Measurements from ENCODE around the gene CANT1. TPM values are rescaled to one million over a fixed set of nuclear protein-coding genes. Genes with fewer than 3 reads are reported as not detected.

Gene CANT1
- polyA plus RNA-seq, 3 donors, result 9.3 to 22.5 (median 16.9) TPM

DNA sequence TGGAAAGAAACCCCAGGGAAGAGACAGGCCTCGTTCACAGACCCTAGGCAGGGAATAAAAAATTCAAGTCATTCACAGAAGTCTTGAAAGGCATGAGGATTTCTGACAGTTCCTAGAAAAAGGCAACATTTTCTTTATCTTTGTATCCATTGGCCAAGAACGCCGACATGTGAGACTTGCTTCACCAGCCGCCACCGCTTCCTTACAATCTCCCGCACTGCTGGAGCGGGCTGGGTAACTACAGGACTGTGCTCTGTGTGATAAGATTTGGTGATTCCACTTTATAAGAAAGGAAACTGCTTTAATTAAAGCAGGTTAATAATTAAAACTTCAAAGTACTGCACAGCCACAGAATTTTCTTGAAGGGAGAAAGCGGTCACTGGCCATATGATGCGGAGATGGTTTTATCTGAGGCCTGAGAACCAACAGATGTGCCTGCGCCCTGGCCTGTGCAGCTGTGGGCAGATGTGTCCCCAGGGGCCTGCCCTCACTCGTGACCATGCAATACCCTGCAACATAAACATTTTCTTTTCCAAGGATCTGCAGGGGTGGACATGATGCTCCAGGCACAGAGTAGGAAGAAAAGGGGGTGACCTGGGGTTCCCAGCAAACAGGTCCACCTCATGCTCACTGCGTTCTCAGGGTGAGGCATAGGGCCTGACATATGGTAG is 16.9 kb downstream of the CANT1 start:
- WGBS, 3 donors, result 57 to 87% (median 83%) methylated on average over 12 of the region's 12 CpGs
- H3K27ac ChIP-seq (ENCODE audit: low read depth, low read length), result no peak overlapping the region

DNA sequence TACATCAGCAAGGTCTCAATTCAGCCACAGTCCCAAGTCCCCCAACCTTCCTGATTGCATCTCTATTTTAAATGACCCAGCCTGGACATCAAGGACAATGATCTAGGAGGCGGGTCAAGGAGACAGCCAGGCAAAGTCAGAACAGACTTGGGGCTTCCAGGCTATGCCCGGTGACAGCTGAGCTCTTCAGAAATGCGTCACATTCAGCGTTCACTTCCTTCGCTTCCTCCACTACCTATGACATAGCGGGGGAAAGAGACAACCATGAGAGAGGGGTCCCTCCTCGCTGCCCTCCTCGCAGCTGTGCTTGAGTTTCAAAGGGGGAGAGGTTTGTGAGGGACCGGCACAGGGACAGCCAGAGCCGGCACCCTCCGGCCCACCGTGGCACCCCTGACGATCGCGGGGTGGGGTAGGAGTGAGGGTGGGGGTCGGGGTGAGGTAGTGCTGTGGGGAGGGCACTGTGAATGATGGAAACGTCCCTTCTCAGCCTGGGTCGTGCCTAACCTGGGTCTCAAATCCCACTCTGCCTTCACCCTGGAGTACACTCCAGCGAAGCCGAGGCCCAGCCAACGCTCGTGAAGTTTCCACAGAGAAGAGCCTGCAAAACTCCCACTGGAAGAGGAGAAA is 17.5 kb downstream of the CANT1 start:
- 88 to 94% (median 93%) methylated on average over 21 to 22 of the region's 22 CpGs for WGBS, 3 donors
- H3K27ac ChIP-seq (ENCODE audit: low read depth, low read length), result no peak overlapping the region

DNA sequence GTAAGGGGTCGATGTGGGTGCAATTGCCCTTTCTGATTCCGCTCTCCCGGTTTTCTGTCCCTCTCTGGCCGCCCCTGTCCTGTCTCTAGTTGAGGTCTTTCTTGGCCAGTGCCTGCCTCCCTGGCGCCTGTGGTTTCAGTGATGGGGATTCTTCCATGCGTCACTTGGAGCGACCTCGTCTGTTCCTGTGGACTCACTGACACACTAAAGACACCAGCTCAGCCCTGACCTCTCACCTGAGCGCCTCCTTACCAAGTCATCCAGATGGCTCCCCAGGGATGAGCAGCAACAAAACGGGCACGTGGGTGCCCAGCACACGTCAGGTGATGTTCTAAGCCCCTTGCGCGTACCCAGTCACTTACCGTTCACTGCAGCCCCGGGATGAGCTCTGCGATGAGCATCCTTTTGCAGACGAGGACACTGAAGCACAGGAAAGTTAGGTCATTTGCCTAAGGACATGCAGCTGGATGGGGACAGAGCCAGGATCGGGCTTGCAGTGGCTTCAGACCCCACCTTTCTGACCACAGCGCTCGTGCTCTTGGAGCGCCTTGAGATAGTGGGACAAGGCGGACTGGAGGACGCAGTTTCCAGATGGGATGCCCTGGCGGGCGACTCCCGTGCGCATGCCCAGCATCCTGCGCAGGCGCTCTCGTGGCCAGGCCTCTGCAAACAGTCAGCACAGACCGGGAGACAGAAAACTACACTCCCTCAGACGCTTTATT is 18.4 kb downstream of the CANT1 start:
- H3K27ac ChIP-seq (ENCODE audit: low read depth, low read length), result no peak overlapping the region
- WGBS, 3 donors, result 91 to 93% (median 93%) methylated on average over 33 of the region's 33 CpGs

DNA sequence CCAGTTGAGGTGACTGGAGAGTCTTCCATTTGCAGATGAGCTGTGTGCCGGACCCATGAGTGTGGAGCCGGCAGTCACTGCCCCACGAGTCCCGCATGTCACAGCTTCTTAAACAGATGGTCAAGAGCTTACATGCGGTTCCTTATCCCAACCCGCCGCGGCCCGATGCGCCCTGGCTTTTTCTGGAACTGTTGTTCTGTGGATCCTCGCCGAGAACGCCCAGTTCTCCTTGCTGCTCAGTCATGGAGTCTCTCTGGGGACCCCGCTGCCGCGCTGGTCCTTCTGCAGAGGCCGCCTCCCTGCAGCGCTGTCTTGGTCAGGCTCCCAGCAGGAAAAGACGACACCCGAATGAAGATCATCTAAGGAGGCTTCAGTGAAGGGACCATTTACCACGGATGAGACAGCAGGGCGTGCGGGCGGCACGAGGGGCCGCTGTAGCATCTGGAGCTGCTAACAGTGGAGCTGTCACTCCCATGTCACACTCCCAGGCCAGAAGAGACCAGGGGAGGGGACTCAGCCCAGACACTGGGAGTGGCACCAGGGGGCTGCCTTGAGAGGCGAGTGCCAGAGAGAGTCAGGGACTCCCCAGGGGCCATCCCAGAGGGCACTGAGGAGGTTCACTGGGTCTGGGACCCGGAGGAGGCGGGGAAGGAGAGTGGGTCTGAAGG is 19.1 kb downstream of the CANT1 start:
- H3K27ac ChIP-seq (ENCODE audit: low read depth, low read length), result no peak overlapping the region
- 94 to 96% (median 95%) methylated on average over 29 of the region's 29 CpGs for WGBS, 3 donors

DNA sequence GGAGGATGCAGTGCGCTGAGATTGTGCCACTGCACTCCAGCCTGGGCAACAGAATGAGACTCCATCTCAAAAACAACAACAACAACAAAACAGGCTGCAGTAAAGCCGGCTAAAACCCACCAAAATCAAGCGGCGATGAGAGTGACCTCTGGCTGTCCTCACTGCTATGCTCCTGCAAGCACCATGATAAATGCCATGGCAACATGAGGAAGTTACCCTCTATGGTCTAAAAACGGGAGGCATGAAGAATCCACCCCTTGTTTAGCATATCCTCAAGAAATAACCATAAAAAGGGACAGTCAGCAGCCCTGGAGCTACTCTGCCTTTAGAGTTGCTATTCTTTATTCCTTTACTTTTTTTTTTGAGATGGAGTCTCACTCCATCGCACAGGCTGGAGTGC is 21.4 kb downstream of the CANT1 start:
- 52 to 62% (median 53%) methylated on average over 6 of the region's 6 CpGs for WGBS, 3 donors
- H3K27ac ChIP-seq (ENCODE audit: low read depth, low read length), result no peak overlapping the region

DNA sequence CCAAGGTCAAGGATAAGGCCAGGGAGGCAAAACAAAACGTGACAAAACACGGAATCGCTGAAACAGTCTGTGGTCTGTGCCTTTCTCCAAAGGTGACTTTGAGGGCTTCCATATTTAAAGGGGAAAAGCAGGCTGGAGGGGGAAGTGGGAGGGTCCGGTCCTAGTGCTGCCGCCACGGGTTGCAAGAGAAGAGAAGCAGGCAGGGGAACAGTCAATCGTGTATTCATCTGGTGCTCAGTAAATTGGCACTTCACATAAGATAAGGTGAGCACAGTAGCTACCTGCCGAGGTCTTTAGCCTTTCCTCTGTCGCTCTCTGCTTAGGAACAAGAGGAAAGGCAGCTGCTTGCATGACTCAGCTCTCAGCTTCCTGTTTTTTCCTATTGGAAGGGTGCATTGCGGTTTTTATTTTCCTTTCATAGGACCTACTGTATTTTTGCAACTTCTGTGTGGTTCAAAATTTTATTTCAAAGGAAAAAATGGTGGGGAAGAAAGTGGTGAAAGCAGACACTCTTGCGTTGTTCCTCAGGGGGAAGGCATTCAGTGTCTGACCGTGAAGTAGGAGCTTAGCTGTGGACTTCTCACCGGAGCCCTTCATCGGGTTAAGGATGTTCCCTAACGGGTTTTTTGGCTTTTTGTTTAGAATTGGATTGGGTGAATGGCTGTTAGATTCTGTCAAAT is 22.8 kb downstream of the CANT1 start:
- no peak overlapping the region for H3K27ac ChIP-seq (ENCODE audit: low read depth, low read length)
- 3 to 4% (median 3%) methylated on average over 15 of the region's 15 CpGs for WGBS, 3 donors

DNA sequence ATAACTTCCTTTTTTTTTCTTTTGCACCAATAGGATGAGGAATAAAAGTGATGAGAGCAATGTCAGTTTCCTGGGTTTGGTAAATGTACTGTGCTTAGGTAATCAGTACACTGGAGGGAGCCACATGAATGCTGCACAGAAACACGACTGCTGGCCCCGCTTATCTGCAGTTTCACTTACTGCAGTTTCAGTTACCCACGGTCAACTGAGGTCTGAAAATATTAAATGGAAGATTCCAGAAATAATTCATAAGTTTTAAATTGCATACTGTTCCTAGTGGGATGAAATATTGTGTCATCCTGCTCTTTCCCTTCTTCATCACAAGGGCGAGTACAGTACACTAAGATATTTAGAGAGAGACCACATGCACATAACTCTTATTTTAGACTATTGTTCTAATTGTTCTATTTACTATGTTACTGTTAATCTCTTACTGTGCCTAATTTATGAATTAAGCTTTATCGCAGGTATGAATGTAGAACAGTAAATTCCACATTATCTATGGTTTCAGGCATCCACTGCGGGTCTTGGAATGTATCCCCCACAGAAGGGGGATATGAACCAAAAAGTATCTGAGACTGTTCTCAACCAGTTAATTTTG is 23.4 kb downstream of the CANT1 start:
- no peak overlapping the region for H3K27ac ChIP-seq (ENCODE audit: low read depth, low read length)
- 14 to 21% (median 14%) methylated on average over 6 of the region's 6 CpGs for WGBS, 3 donors

DNA sequence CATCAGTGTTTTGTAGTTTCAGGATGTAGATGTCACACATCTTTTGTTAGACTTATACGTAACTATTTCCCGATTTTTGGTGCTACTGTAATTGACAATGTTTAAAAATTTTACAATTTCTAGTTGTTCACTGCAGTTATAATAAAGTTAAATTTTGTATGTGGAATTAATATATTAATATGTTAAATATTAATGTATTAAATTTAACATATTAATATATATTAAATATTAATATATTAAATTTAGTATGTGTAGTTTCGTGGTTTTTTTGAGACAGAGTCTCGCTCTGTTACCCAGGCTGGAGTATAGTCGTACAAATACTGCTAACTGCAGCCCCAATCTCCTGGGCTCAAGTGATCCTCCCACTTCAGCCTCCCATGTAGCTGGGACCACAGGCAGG is 24.2 kb downstream of the CANT1 start:
- WGBS, 3 donors, result 88 to 91% (median 89%) methylated on average over 5 of the region's 5 CpGs
- H3K27ac ChIP-seq (ENCODE audit: low read depth, low read length), result no peak overlapping the region

DNA sequence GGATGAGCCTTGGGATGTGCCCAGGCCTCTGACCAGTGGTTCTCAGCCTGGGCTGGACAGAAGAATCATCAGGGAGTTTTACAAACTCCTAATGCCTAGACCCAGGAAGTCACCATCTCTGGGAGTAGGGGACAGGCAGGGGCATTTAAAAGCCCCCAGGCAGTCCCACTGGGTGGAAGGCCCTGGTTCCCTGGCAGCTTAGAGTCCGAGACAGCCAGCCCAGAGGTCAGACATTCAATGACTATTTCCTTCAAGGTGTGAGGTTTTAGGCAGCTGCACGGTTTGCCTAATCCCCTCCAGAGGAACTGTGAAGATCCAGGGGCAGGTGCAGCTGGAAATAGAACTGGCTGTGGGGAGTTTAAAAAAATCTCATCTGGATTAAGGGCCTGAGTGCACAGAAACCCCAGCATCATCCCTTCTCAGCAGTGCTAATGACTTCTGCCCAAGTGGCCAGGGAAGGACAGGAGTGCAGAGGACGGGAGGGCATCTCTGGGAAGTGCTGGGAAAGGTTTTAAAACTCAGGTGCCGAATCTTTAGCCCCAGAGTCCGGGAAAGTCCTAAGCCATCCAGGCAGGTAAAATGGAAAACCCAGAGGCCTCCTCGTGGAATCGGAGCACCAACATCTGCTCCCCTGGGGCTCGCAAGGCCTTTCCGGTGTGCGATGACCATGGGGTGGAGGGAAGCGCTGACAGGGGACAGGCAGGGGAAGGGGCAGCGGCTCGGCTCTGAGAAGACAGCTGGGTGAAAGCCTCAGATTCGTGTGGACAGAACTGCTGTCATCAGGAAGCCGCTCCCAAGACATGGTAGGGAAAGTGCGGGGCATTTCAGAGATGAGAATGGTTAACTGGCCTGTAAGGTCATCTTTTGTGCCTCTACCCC is 28.3 kb downstream of the CANT1 start:
- WGBS, 3 donors, result 81 to 91% (median 87%) methylated on average over 16 of the region's 16 CpGs
- no peak overlapping the region for H3K27ac ChIP-seq (ENCODE audit: low read depth, low read length)

DNA sequence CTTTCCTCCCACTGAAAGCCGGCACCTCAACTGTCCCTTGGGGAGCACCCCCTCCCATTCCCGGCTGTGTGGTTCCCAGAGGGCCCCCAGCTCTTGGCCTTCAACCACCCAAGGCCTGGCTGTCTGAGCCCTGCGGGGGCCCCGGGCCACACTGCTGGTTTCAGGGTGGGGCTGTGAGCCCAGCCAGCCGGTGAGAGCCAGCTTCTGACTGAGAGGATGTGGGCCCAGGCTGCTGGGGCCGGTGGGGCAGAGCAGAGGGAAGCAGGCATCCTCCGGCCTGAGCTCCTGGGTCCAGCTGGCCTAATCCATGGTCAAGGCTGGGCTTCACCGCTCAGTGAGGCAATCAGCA is 29.0 kb downstream of the CANT1 start:
- no peak overlapping the region for H3K27ac ChIP-seq (ENCODE audit: low read depth, low read length)
- WGBS, 3 donors, result 66 to 73% (median 72%) methylated on average over 8 of the region's 8 CpGs

DNA sequence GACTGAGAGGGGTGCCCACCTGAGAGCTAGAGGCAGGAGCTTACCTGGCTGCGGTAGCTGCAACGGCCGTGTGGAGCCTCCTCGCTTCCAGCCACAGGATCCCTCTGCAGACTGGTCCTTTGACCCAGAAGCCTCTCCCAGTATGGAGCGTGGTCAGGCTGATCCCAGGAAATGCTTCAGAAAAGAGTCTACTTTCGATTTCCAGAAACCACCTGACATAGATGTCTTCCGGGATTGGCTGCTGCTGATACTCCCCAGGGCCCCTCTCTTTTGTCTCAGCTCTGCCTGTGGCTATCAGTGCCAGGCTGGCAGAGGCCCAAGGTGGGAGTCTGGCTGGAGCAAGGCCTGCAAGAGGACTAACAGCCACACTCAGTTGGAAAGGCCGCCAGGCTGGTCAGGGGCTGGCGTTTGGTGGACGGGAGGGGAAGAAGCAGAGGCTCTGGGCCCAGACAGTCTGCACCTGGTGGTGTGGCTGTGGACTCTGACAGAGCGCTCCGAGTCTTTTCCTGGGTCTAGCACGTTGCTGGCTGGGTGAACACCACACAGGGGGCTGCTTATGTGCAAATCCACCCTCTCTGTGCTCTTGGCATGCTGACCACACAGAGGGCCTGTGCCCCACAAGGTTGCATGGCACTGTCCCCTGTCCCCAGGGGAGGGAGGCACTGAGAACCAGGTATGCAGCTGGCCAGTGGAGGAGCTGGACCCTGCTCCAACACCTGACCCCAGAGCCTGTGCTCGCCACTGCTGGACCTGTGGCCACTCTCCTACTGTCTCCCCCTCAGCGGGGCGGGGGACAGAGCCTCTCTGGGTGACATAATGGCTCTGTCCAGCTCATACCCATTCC is 29.6 kb downstream of the CANT1 start, which contains the start of gene LGALS3BP:
LGALS3BP (minus strand) TSS at position 144 of the 844 bp plus-strand sequence. CDS start 2,732 bp downstream, outside the sequence.
- no peak within 1 kb of the TSS for H3K27ac ChIP-seq (ENCODE audit: low read depth, low read length)
- 38 to 53% (median 43%) methylated on average over 16 of the region's 16 CpGs for WGBS, 3 donors

DNA sequence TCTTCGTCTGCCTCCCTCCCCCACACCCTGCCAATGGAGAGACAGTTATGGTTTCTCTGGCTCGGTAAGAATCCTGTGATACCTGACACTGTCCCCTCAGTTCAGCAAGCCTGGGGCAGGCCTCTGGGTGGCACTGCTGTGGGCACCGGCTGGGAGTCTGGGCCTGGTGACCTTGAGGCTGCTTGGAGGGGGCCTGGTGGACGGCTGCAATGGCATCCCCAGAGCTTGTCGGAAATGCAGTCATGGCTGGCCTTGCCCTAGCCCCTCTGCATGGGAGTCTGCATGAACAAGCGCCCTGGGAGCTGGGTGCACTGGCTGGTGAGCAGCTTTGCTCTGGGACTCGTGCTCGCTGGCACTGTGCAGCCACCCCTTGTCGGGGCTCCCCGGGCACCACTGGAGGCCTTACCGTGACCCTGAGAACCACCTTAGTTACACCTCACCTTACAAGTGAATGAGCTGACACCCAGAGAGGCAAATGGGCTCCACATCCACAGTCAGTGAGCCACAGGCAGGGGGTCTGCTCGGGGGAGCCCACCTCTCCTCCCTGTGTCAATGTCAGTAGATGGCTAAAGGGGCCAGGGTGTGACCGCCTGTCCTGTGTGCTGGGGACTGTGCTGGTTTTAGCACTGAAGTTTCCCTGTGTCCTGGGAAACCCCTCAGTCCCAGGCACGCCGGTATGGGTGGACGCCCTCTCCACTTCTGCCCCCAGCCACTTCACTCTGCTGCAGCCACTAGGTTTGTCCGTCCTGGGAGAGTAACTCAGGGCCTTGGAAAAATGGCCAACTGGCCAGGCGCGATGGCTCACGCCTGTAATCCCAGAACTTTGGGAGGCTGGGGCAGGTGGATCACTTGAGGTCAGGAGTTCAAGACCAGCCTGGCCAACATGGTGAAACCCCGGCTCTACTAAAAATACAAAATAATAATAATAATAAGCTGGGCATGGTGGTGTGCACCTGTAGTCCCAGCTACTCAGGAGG is 31.3 kb downstream of the CANT1 start:
- WGBS, 3 donors, result 45 to 76% (median 75%) methylated on average over 21 of the region's 21 CpGs
- H3K27ac ChIP-seq (ENCODE audit: low read depth, low read length), result no peak overlapping the region

DNA sequence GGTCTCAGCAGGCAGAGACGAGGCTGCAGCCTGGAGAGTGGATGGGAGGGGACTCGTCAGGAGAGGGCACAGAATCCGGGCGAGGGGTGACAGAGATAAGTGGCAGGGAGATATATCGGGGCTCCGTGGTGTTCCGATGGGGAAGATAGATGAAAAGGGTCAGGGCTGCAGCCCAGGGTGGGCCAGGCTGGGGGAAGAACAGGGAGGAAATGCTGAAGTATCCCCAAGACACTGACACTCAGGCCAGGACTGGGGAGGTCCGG is 32.0 kb downstream of the CANT1 start:
- WGBS, 3 donors, result 55 to 78% (median 63%) methylated on average over 8 of the region's 8 CpGs
- H3K27ac ChIP-seq (ENCODE audit: low read depth, low read length), result peak overlapping the region; percentile 51

DNA sequence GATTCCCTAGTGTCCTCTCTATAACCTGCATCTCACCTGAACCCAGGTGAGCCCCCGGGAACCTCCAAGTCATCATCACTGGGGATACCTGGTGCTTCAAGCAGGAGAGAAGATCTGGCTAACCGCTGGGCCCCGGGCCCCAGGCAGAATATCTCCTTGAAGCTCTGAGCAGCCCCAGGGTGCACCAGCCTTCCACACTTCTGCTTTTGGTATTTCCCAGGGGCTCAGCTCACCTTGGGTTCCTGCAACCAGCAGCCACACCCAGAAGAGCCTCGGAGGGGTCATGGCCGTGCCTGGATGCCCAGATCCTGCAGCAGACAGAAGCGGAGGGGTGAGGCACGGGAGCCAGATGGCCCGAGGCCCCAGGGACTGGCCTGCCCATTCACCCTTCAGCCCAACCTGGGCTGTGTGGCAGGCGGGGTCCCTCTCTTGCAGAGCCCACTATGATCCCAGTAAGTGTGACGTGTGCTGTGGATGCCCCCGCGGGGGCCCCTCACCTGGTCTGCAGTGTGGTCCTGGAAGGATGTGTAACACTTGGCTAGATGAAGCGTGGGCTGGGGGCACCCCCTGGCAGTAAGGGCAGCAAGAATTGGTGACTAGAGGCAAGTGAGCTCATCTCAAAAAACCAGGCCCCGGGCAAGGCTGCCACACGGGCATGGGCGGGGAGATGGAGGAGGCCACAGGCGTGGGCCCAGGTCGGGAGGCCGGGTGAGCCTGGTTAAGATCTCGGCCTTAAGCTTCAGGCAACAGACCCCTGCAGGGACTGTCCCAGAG is 32.5 kb downstream of the CANT1 start:
- 70 to 85% (median 83%) methylated on average over 20 of the region's 20 CpGs for WGBS, 3 donors
- peak overlapping the region; percentile 51 for H3K27ac ChIP-seq (ENCODE audit: low read depth, low read length)

Measured in adipose tissue (tissue), 3 donors.